Esophagus muscularis mucosa (tissue), 3 donors: ENCODE data around the gene OR8G5.

Experiments
- CTCF ChIP-seq, 3 experiments: fragments of 200-600 bp in 2 of 3; fragments of 450-650 bp in 1 of 3; sonication (generic) in 2 of 3; IDR thresholded peaks; one replicate each; pipeline ENCODE4 v1.5.1; 2017 to 2019; ENCODE audit warnings: antibody characterized with exemption in 3 of 3, mild to moderate bottlenecking in 2 of 3, moderate library complexity in 1 of 3
- POLR2A ChIP-seq: fragments of 450-650 bp; IDR thresholded peaks from one replicate; pipeline ENCODE4 v1.6.1; 2017; ENCODE audit warnings: antibody characterized with exemption, moderate library complexity, mild to moderate bottlenecking, low read depth

GRCh38 chr11:124278261-124278660 lies 22.1 kb downstream of the OR8G5 start:
- TF ChIP-seq CTCF (IDR thresholded peaks at IDR 0.05) = no peak
- TF ChIP-seq POLR2A = no peak
